Breast epithelium (tissue), 3 donors: ENCODE results near the gene BRD1.

Experiments used
- POLR2A ChIP-seq: fragments of 450-650 bp; IDR thresholded peaks from one replicate; pipeline ENCODE4 v1.6.1; 2016; ENCODE audit warnings: antibody characterized with exemption, mild to moderate bottlenecking, moderate library complexity
- POLR2AphosphoS5 ChIP-seq, 3 donors: sonication (generic); formaldehyde crosslinking; IDR thresholded peaks; one replicate each; pipeline ENCODE4 v1.6.1; 2017; ENCODE audit warnings: antibody characterized with exemption in 3 of 3
- TF ChIP-seq, protein P1 (sequence below), 3 donors: fragments of 450-650 bp; IDR thresholded peaks; one replicate each; pipeline ENCODE4 v1.5.1; 2016 to 2017; ENCODE audit warnings: antibody characterized with exemption in 3 of 3, mild to moderate bottlenecking in 3 of 3, moderate library complexity in 3 of 3

DNA sequence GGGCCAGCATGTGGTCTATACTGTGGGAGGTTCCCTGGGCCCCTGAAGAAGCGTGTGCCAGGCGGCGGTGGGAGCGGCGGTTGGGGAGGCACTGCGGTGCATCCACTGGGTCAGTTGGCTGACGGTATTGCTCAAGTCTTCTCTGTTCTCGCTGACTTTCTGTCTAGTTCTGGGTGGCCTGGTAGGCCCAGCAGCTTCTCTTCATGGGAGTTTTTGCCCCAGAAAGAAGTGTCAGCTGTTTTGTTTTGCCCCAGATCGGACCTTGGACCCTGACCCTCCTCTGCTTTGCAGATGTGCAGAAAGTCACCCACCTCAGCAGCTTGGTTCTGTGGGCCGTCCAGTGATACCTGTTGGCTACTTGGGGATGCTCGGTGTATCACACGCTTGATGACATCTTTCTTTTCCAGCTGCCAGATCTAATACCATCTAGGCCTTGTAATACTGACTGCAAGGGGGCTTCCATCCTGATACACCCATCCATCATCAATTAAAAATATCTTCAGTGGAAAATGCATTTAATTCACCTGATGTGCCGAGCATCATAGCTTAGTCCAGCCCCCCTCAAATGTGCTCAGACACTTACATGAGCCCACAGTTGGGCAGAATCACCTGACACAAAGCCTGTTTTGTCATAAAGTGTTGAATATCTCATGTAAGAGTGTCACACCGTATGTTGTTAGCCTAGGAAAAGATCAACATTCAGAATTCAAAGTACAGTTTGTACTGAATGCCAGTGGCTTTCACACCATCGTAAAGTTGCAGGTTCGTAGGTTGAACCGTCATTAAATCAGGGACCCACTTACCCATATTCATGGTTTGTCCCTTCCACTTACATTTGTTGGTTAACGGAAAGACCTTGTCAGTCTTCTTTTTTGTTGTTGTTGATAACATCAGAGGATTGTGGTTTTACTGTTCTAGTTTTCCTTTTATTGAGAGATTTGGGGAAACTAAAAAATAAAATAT lies 39.9 kb upstream of the BRD1 start:
- TF ChIP-seq POLR2A = no peak
- TF ChIP-seq, protein P1, sequence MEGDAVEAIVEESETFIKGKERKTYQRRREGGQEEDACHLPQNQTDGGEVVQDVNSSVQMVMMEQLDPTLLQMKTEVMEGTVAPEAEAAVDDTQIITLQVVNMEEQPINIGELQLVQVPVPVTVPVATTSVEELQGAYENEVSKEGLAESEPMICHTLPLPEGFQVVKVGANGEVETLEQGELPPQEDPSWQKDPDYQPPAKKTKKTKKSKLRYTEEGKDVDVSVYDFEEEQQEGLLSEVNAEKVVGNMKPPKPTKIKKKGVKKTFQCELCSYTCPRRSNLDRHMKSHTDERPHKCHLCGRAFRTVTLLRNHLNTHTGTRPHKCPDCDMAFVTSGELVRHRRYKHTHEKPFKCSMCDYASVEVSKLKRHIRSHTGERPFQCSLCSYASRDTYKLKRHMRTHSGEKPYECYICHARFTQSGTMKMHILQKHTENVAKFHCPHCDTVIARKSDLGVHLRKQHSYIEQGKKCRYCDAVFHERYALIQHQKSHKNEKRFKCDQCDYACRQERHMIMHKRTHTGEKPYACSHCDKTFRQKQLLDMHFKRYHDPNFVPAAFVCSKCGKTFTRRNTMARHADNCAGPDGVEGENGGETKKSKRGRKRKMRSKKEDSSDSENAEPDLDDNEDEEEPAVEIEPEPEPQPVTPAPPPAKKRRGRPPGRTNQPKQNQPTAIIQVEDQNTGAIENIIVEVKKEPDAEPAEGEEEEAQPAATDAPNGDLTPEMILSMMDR (IDR thresholded peaks at IDR 0.05) = no peak
- no peak for TF ChIP-seq POLR2AphosphoS5 (IDR thresholded peaks at IDR 0.05)
